Measurements from ENCODE around the gene NKAIN2. TPM values are rescaled to one million over a fixed set of nuclear protein-coding genes. Genes with fewer than 3 reads are reported as not detected.

The NKAIN2 gene
- 0.13 TPM in 1 of 3 replicates, not detected in the others for polyA plus RNA-seq
- polyA plus RNA-seq (2011; ENCODE audit: low read depth), result not detected
- not detected in 2 replicates for polyA plus RNA-seq (2011; cell fraction: cytosol; rRNA removed)
- not detected in 2 replicates for polyA plus RNA-seq (2011; cell fraction: nucleus; rRNA removed)
- polyA plus RNA-seq (2012; ENCODE audit: low replicate concordance), result 0.03 and 0.08 TPM in 2 replicates
- not detected in 3 replicates for polyA minus RNA-seq
- not detected for polyA minus RNA-seq (2011; cell fraction: cytosol; rRNA and poly(A)+ RNA removed)
- polyA minus RNA-seq (2011; cell fraction: nucleus; rRNA and poly(A)+ RNA removed), result not detected in 2 replicates

- Histone ChIP-seq H3K9me3 (ENCODE audit: control insufficient read depth, low read depth, low read length) (no peaks in the 10 kb centered on the region), H3K9ac (ENCODE audit: control insufficient read depth, extremely low read depth, insufficient read depth, low read length) (no peak within 1 kb of the TSS), H3K27me3 (ENCODE audit: control insufficient read depth, extremely low read depth, insufficient read depth, low read length) (peaks cover 30% of the 10 kb centered on the region), H3K4me3 (ENCODE audit: control insufficient read depth in 2 of 3, extremely low read depth in 1 of 3, insufficient read depth in 2 of 3, low read depth in 1 of 3, low read length in 3 of 3) (peak within 1 kb of the TSS; percentile 30 to 75 (median 59)), H3K36me3 (ENCODE audit: control insufficient read depth in 2 of 2, extremely low read depth in 1 of 2, insufficient read depth in 2 of 2, low read length in 2 of 2) (no peaks in the 10 kb centered on the region), H2AFZ (ENCODE audit: control insufficient read depth, low read length) (peak within 1 kb of the TSS; percentile 68), H3K4me1 (ENCODE audit: control insufficient read depth, extremely low read depth, insufficient read depth, low read length) (peaks cover 5% of the 10 kb centered on the region), H3K4me2 (ENCODE audit: control insufficient read depth, extremely low read depth, insufficient read depth, low read depth, low read length) (peak within 1 kb of the TSS; percentile 85), H3K79me2 (ENCODE audit: control insufficient read depth, insufficient read depth, low read length) (no peaks in the 10 kb centered on the region), H3K9me1 (ENCODE audit: control insufficient read depth, extremely low read depth, insufficient read depth, low read length) (no peaks in the 10 kb centered on the region), H4K20me1 (ENCODE audit: control insufficient read depth, extremely low read depth, insufficient read depth, low read length) (no peaks in the 10 kb centered on the region), H3K27ac (ENCODE audit: control insufficient read depth, insufficient read depth, low read length) (no peak within 1 kb of the TSS)
- dilution Hi-C loops (cut with MboI; ENCODE audit: extremely low pct_ligation_motif_present, low sequenced_read_pairs), result no loop called here
- no peak for DNase-seq (ENCODE audit: low read depth, low spot score)
- no peak for TF ChIP-seq EZH2 (IDR thresholded peaks at IDR 0.05; ENCODE audit: low read length)
- TF ChIP-seq, protein P1, sequence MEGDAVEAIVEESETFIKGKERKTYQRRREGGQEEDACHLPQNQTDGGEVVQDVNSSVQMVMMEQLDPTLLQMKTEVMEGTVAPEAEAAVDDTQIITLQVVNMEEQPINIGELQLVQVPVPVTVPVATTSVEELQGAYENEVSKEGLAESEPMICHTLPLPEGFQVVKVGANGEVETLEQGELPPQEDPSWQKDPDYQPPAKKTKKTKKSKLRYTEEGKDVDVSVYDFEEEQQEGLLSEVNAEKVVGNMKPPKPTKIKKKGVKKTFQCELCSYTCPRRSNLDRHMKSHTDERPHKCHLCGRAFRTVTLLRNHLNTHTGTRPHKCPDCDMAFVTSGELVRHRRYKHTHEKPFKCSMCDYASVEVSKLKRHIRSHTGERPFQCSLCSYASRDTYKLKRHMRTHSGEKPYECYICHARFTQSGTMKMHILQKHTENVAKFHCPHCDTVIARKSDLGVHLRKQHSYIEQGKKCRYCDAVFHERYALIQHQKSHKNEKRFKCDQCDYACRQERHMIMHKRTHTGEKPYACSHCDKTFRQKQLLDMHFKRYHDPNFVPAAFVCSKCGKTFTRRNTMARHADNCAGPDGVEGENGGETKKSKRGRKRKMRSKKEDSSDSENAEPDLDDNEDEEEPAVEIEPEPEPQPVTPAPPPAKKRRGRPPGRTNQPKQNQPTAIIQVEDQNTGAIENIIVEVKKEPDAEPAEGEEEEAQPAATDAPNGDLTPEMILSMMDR (optimal IDR thresholded peaks at IDR 0.05 in 1 of 3, IDR thresholded peaks at IDR 0.05 in 1 of 3, conservative IDR thresholded peaks at IDR 0.05 in 1 of 3; ENCODE audit: extremely low read depth in 1 of 3, insufficient read depth in 2 of 3, low read length in 3 of 3), result no peak
- no peak for FAIRE-seq
Measured at GRCh38 chr6:123803504-123804013, at the start of gene NKAIN2. NKAIN2 (plus strand) TSS chr6:123803865.

- dilution Hi-C loops (cut with MboI; ENCODE audit: extremely low pct_ligation_motif_present, low sequenced_read_pairs), result no loop called here
- Histone ChIP-seq H4K20me1 (ENCODE audit: control insufficient read depth, extremely low read depth, insufficient read depth, low read length) (no peaks in the 10 kb centered on the region), H3K27ac (ENCODE audit: control insufficient read depth, insufficient read depth, low read length) (no peak overlapping the region), H3K36me3 (ENCODE audit: control insufficient read depth in 2 of 2, extremely low read depth in 1 of 2, insufficient read depth in 2 of 2, low read length in 2 of 2) (no peaks in the 10 kb centered on the region), H2AFZ (ENCODE audit: control insufficient read depth, low read length) (no peak overlapping the region), H3K9ac (ENCODE audit: control insufficient read depth, extremely low read depth, insufficient read depth, low read length) (no peak overlapping the region), H3K4me2 (ENCODE audit: control insufficient read depth, extremely low read depth, insufficient read depth, low read depth, low read length) (no peak overlapping the region), H3K27me3 (ENCODE audit: control insufficient read depth, extremely low read depth, insufficient read depth, low read length) (no peaks in the 10 kb centered on the region), H3K4me1 (ENCODE audit: control insufficient read depth, extremely low read depth, insufficient read depth, low read length) (no peaks in the 10 kb centered on the region), H3K9me3 (ENCODE audit: control insufficient read depth, low read depth, low read length) (no peaks in the 10 kb centered on the region), H3K79me2 (ENCODE audit: control insufficient read depth, insufficient read depth, low read length) (no peaks in the 10 kb centered on the region), H3K9me1 (ENCODE audit: control insufficient read depth, extremely low read depth, insufficient read depth, low read length) (no peaks in the 10 kb centered on the region), H3K4me3 (ENCODE audit: control insufficient read depth in 2 of 3, extremely low read depth in 1 of 3, insufficient read depth in 2 of 3, low read depth in 1 of 3, low read length in 3 of 3) (no peak overlapping the region)
- no peak for DNase-seq (ENCODE audit: low read depth, low spot score)
- FAIRE-seq, result no peak
- TF ChIP-seq EZH2 (IDR thresholded peaks at IDR 0.05; ENCODE audit: low read length), result no peak
- TF ChIP-seq, protein P1 (optimal IDR thresholded peaks at IDR 0.05 in 1 of 3, IDR thresholded peaks at IDR 0.05 in 1 of 3, conservative IDR thresholded peaks at IDR 0.05 in 1 of 3; ENCODE audit: extremely low read depth in 1 of 3, insufficient read depth in 2 of 3, low read length in 3 of 3), result no peak
Measured at GRCh38 chr6:123759472-123759871, 44.2 kb upstream of the NKAIN2 start.
